Fibroblast of lung (primary cell): Measurements from ENCODE around the gene MMP25.

Experiments used
- EZH2 ChIP-seq: IDR thresholded peaks from 2 replicates; pipeline ENCODE4 v1.5.1; 2012; ENCODE audit warnings: low read length, control low read depth, mild to moderate bottlenecking; ENCODE audit errors: missing control alignments
- TF ChIP-seq, protein P1 (sequence below), 2 donors: IDR thresholded peaks in 1 of 2; conservative IDR thresholded peaks in 1 of 2; 1 replicate in 1 of 2; 2 replicates in 1 of 2; pipeline ENCODE4 v1.5.1; 2011 to 2012; ENCODE audit warnings: low read length in 2 of 2, control low read depth in 1 of 2, inconsistent platforms in 1 of 2, low read depth in 1 of 2, mild to moderate bottlenecking in 1 of 2

DNA sequence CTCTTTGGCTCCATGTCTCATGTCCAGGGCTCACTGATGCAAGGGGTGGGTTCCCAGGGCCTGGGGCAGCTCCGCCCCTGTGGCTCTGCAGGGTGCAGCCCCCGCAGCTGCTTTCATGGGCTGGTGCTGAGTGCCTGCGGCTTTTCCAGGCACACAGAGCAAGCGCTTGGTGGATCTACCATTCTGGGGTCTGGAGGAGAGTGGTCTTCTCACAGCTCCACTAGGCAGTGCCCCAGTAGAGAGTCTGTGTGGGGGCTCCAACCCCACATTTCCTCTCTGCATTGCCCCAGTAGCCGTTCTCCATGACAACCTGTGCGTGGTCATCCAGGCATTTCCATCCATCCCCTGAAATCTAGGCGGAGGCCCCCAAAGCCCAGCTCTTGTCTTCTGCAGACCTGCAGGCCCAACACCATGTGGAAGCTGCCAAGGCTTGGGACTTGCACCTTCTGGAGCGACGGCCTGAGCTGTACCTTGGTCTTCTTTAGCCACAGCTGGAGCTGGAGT, 24.3 kb downstream of the MMP25 start:
- TF ChIP-seq, protein P1, sequence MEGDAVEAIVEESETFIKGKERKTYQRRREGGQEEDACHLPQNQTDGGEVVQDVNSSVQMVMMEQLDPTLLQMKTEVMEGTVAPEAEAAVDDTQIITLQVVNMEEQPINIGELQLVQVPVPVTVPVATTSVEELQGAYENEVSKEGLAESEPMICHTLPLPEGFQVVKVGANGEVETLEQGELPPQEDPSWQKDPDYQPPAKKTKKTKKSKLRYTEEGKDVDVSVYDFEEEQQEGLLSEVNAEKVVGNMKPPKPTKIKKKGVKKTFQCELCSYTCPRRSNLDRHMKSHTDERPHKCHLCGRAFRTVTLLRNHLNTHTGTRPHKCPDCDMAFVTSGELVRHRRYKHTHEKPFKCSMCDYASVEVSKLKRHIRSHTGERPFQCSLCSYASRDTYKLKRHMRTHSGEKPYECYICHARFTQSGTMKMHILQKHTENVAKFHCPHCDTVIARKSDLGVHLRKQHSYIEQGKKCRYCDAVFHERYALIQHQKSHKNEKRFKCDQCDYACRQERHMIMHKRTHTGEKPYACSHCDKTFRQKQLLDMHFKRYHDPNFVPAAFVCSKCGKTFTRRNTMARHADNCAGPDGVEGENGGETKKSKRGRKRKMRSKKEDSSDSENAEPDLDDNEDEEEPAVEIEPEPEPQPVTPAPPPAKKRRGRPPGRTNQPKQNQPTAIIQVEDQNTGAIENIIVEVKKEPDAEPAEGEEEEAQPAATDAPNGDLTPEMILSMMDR (conservative IDR thresholded peaks at IDR 0.05 in 1 of 2, IDR thresholded peaks at IDR 0.05 in 1 of 2; ENCODE audit: low read depth in 1 of 2, low read length in 2 of 2): no peak
- TF ChIP-seq EZH2: no peak
